Colonic mucosa (tissue), 4 donors: ENCODE measurements around the gene SLC9C2. TPM values are rescaled to one million over a fixed set of nuclear protein-coding genes. Genes with fewer than 3 reads are reported as not detected.
"Not testable (repeated sequence)": the region's sequence is repeated elsewhere in the genome, so short reads cannot be mapped to it uniquely, and the experiment has no call there.

Experiments
- DNase-seq: peaks from one replicate; pipeline ENCODE4 v3.0.0-alpha.2; 2020
- H3K27ac ChIP-seq: fragments of 200-600 bp; one replicate; pipeline ENCODE4 v1.8.0; 2021
- H3K27me3 ChIP-seq: fragments of 200-600 bp; one replicate; pipeline ENCODE4 v1.8.0; 2021
- H3K36me3 ChIP-seq: fragments of 200-600 bp; one replicate; pipeline ENCODE4 v1.8.0; 2021
- H3K4me1 ChIP-seq: fragments of 200-600 bp; one replicate; pipeline ENCODE4 v1.8.0; 2021; ENCODE audit warnings: mild to moderate bottlenecking
- H3K4me3 ChIP-seq: fragments of 200-600 bp; one replicate; pipeline ENCODE4 v1.8.0; 2021
- H3K9ac ChIP-seq, 2 donors: one replicate each; pipeline ENCODE4 v1.7.0; 2013; ENCODE audit warnings: control low read depth in 2 of 2, low read depth in 2 of 2, low read length in 2 of 2
- H3K9me3 ChIP-seq: fragments of 200-600 bp; one replicate; pipeline ENCODE4 v1.8.0; 2021
- intact Hi-C: fragments of 100-400 bp; cut with DNase I; formaldehyde crosslinking; loops from one replicate; pipeline ENCODE4 v1.14.1; 2022
- total RNA-seq, 2 donors: library from RNA; stranded (reverse); fragmentation: NEBNext Ultra II Directional in 1 of 2; extraction: Animal tissue kit (Norgen Biotek cat#: 25700) in 1 of 2; gene quantifications; one replicate each; pipeline ENCODE4 v1.2.1, GENCODE V29; 2021
- TF ChIP-seq, protein P1 (sequence below): fragments of 200-600 bp; IDR thresholded peaks from one replicate; pipeline ENCODE4 v1.8.0; 2022; ENCODE audit warnings: antibody characterized with exemption, mild to moderate bottlenecking
- donor health status: healthy.
- donor health status: DM: no; HTN: no; CAD: no.
- donor health status: DM: no; HTN: no; CAD: no.

Gene SLC9C2
- total RNA-seq, 2 donors from 2014 or later: not detected

DNA sequence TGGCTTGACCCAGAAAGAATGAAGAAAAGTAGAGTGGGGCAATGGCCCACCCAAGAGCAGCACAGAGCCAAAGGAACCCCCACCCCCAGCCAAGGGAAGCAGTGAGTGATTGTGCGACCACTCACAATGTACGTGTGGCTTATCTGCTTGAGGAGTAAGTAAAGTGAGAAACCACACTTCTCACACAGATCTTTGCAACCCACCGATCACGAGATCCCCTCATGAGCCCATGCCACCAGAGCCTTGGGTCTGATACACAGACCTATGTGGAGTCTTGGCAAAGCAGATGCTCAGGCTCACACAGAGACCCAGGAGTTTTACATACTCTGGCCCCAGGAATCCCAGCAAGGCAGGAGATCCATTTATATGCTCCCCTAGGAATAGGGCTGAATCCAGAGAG, 14.0 kb upstream of the SLC9C2 start:
- H3K36me3 ChIP-seq: no peaks in the 10 kb centered on the region
- no peaks in the 10 kb centered on the region for H3K27me3 ChIP-seq
- H3K9ac ChIP-seq: no peak overlapping the region
- no peak overlapping the region for H3K27ac ChIP-seq
- no peaks in the 10 kb centered on the region for H3K9me3 ChIP-seq
- TF ChIP-seq, protein P1, sequence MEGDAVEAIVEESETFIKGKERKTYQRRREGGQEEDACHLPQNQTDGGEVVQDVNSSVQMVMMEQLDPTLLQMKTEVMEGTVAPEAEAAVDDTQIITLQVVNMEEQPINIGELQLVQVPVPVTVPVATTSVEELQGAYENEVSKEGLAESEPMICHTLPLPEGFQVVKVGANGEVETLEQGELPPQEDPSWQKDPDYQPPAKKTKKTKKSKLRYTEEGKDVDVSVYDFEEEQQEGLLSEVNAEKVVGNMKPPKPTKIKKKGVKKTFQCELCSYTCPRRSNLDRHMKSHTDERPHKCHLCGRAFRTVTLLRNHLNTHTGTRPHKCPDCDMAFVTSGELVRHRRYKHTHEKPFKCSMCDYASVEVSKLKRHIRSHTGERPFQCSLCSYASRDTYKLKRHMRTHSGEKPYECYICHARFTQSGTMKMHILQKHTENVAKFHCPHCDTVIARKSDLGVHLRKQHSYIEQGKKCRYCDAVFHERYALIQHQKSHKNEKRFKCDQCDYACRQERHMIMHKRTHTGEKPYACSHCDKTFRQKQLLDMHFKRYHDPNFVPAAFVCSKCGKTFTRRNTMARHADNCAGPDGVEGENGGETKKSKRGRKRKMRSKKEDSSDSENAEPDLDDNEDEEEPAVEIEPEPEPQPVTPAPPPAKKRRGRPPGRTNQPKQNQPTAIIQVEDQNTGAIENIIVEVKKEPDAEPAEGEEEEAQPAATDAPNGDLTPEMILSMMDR: no peak
- DNase-seq: no peak
- no peak overlapping the region for H3K4me3 ChIP-seq
- H3K4me1 ChIP-seq: no peaks in the 10 kb centered on the region
- intact Hi-C loops: no loop called here

DNA sequence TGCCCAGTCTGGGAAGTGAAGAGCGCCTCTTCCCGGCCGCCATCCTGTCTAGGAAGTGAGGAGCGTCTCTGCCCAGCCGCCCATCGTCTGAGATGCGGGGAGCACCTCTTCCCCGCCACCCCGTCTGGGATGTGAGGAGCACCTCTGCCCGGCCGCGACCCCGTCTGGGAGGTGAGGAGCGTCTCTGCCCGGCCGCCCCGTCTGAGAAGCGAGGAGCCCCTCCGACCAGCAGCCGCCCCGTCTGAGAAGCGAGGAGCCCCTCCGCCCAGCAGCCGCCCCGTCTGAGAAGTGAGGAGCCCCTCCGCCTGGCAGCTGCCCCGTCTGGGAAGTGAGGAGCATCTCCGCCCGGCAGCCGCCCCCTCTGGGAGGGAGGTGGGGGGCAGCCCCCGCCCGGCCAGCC, 10.2 kb upstream of the SLC9C2 start:
- H3K36me3 ChIP-seq, H3K9me3 ChIP-seq, H3K27ac ChIP-seq, H3K9ac ChIP-seq, H3K27me3 ChIP-seq, intact Hi-C loops, H3K4me3 ChIP-seq, DNase-seq, H3K4me1 ChIP-seq: not testable (repeated sequence)

DNA sequence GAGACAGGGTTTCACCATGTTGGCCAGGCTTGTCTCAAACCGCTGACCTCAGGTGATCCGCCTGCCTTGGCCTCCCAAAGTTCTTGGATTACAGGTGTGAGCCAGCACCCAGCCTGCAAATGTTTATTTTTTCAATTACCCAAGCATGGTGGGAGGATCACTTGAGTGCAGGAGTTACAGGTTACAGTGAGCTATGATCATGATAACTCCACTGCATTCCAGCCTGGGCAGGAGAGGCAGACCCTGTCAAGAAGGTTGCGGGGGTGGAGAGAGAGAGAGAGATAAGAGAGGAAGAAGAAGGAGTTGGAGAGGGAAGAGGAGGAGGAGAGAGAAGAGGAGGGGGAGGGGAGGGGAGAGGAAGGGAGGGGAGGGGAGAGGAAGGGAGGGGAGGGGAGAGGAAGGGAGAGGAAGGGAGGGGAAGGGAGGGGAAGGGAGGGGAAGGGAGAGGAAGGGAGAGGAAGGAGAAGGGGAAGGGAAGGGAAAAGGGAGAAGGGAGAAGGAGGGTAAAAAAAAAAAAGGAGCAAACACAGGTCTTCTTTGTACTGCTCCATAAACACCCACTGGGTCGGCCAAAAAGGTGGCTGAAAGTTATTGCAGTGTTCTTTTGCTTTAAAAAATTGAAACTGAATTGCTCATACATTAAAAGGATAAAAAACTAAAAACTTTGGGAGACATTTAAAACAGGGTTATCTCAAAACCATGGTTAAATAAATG, 5.8 kb upstream of the SLC9C2 start:
- H3K27me3 ChIP-seq: no peaks in the 10 kb centered on the region
- H3K4me1 ChIP-seq: no peaks in the 10 kb centered on the region
- no peak overlapping the region for H3K9ac ChIP-seq
- no peaks in the 10 kb centered on the region for H3K36me3 ChIP-seq
- TF ChIP-seq, protein P1: no peak
- no peaks in the 10 kb centered on the region for H3K9me3 ChIP-seq
- H3K27ac ChIP-seq: no peak overlapping the region
- H3K4me3 ChIP-seq: no peak overlapping the region
- no peak for DNase-seq
- intact Hi-C loops: no loop called here

DNA sequence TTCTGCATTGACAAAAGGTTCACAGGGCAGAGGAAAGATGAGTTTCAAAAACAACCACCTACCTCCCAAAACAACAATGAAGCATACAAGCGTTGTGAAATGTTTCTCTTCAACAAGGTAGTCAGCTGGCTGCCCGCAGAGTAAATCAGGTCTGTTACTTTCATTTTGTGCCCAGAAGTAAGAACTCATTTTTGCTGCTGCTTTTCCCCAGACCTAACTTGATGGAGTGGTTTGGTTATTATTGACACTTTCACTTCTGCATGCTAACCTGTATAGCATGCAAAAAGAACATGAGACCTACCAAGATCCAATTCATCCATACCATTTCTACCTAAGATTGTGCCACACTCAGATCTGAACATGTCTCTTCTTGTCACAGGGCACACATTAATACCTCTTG, 1.3 kb downstream of the SLC9C2 start:
- intact Hi-C loops: no loop called here
- Histone ChIP-seq H3K36me3 (no peaks in the 10 kb centered on the region), H3K4me3 (no peak overlapping the region), H3K9ac (no peak overlapping the region), H3K4me1 (no peaks in the 10 kb centered on the region), H3K9me3 (no peaks in the 10 kb centered on the region), H3K27ac (no peak overlapping the region), H3K27me3 (no peaks in the 10 kb centered on the region)
- no peak for DNase-seq
- TF ChIP-seq, protein P1: no peak

DNA sequence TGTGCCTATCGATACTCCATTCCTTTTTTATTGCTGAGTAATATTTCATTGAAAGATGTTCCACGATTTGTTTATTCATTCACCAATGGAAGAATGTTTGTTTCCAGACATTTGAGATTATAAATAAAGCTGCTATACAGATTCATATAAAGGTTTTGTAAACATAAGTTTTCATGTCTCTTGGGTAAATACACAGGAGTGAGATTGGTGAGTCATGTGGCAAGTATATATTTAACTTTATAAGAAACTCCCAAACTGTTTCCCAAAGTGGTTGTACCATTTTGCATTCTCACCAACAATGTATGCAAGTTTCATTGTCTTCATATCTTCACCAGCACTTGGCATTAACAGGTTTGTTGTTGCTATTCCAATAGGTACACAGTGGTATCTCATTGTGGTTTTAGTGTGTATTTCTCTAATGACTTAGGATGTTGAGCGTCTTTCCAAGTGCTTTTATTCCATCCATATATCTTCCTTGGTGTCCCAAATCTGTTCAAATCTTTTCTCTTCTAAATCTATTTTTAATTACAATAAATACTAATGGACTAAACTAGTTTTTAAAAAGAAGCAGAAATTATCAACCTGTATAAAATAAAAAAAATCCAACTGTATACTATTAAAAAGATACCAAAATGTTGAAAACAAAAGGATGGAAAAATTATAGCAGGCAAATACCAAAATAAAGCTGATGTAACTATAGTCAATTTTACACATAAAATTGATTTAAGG, 6.6 kb downstream of the SLC9C2 start:
- Histone ChIP-seq H3K36me3 (no peaks in the 10 kb centered on the region), H3K9me3 (no peaks in the 10 kb centered on the region), H3K4me3 (no peak overlapping the region), H3K4me1 (no peaks in the 10 kb centered on the region), H3K27ac (no peak overlapping the region), H3K9ac (no peak overlapping the region), H3K27me3 (no peaks in the 10 kb centered on the region)
- TF ChIP-seq, protein P1: no peak
- intact Hi-C loops: no loop called here
- no peak for DNase-seq

DNA sequence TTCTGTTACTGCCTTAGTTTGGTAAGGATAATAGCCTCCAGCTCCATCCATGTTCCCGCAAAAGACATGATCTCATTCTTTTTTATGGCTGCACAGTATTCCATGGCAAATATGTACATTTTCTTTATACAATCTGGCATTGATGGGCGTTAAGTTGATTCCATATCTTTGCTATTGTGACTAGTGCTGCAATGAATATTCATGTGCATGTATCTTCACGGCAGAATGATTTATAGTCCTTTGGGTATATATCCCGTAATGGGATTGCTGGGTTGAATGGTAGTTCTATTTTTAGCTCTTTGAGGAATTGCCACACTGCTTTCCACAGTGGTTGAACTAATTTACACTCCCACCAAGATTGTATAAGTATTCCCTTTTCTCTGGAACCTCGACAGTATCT, 11.7 kb downstream of the SLC9C2 start:
- H3K4me3 ChIP-seq, H3K9me3 ChIP-seq, DNase-seq, H3K9ac ChIP-seq, H3K4me1 ChIP-seq, H3K27ac ChIP-seq, H3K27me3 ChIP-seq, H3K36me3 ChIP-seq, intact Hi-C loops: not testable (repeated sequence)
